ENCODE results near the gene STK32B. TPM values are rescaled to one million over a fixed set of nuclear protein-coding genes. Genes with fewer than 3 reads are reported as not detected.

STK32B gene
- total and polyA plus RNA-seq, 8 donors: 0.61 to 5.5 (median 3.1) TPM

GRCh38 chr4:5517372-5517771 lies 466.1 kb downstream of the STK32B start:
- Histone ChIP-seq H3K4me3 (no peak overlapping the region), H3K27ac (no peak overlapping the region), H3K4me1 (no peaks in the 10 kb centered on the region), H3K27me3 (no peaks in the 10 kb centered on the region), H3K36me3 (no peaks in the 10 kb centered on the region), H3K9me3 (no peaks in the 10 kb centered on the region)
- no peak for DNase-seq
- WGBS, 5 donors: 63 to 90% (median 84%) methylated on average over 4 of the region's 4 CpGs
- intact Hi-C loops (cut with DNase I; ENCODE audit: low total_unique reads): no loop called here
- TF ChIP-seq CTCF (IDR thresholded peaks at IDR 0.05) (no peak), POLR2A (IDR thresholded peaks at IDR 0.05) (no peak), POLR2AphosphoS5 (IDR thresholded peaks at IDR 0.05) (no peak), EP300 (IDR thresholded peaks at IDR 0.05) (no peak)

GRCh38 chr4:5524446-5525299 lies 473.4 kb downstream of the STK32B start:
- Histone ChIP-seq H3K4me3 (no peak overlapping the region), H3K27me3 (no peaks in the 10 kb centered on the region), H3K27ac (no peak overlapping the region), H3K4me1 (peaks cover 0 to 6% (median 0%) of the 10 kb centered on the region in 4 donors), H3K9me3 (no peaks in the 10 kb centered on the region), H3K36me3 (peaks cover 0 to 1% (median under 1%) of the 10 kb centered on the region in 4 donors)
- intact Hi-C loops (cut with DNase I; ENCODE audit: low total_unique reads): no loop called here
- WGBS, 5 donors: 55 to 66% (median 63%) methylated on average over 5 of the region's 5 CpGs
- TF ChIP-seq CTCF (IDR thresholded peaks at IDR 0.05) (no peak), POLR2AphosphoS5 (IDR thresholded peaks at IDR 0.05) (no peak), POLR2A (IDR thresholded peaks at IDR 0.05) (no peak), EP300 (IDR thresholded peaks at IDR 0.05) (no peak)
- DNase-seq: peak in 1 of 2 donors; percentile 77

GRCh38 chr4:5526080-5526846 lies 475.0 kb downstream of the STK32B start:
- DNase-seq: no peak
- 62 to 76% (median 69%) methylated on average over 3 of the region's 3 CpGs for WGBS, 5 donors
- TF ChIP-seq EP300 (IDR thresholded peaks at IDR 0.05): no peak
- TF ChIP-seq POLR2AphosphoS5 (IDR thresholded peaks at IDR 0.05): no peak
- no peak for TF ChIP-seq POLR2A (IDR thresholded peaks at IDR 0.05)
- no peak overlapping the region for H3K4me3 ChIP-seq
- H3K27me3 ChIP-seq: no peaks in the 10 kb centered on the region
- H3K36me3 ChIP-seq: peaks cover 0 to 17% (median 8%) of the 10 kb centered on the region in 4 donors
- H3K4me1 ChIP-seq: peaks cover 0 to 6% (median 0%) of the 10 kb centered on the region in 4 donors
- H3K9me3 ChIP-seq: no peaks in the 10 kb centered on the region
- intact Hi-C loops (cut with DNase I; ENCODE audit: low total_unique reads): no loop called here
- H3K27ac ChIP-seq: no peak overlapping the region

- intact Hi-C loops (cut with DNase I; ENCODE audit: low total_unique reads): no loop called here
- Histone ChIP-seq H3K9me3 (no peaks in the 10 kb centered on the region), H3K4me3 (no peak overlapping the region), H3K27me3 (no peaks in the 10 kb centered on the region), H3K27ac (no peak overlapping the region), H3K36me3 (peaks cover 0 to 20% (median 9%) of the 10 kb centered on the region in 4 donors), H3K4me1 (peaks cover 0 to 6% (median 0%) of the 10 kb centered on the region in 4 donors)
- whole genome bisulfite sequencing, 5 donors: 18 to 55% (median 30%) methylated on average over 3 of the region's 3 CpGs
- no peak for DNase-seq
- no peak for TF ChIP-seq EP300 (IDR thresholded peaks at IDR 0.05)
- TF ChIP-seq CTCF (IDR thresholded peaks at IDR 0.05): no peak
- no peak for TF ChIP-seq POLR2AphosphoS5 (IDR thresholded peaks at IDR 0.05)
- TF ChIP-seq POLR2A (IDR thresholded peaks at IDR 0.05): no peak
Observed at GRCh38 chr4:5527211-5527610, 475.9 kb downstream of the STK32B start.

All from stomach (tissue), 9 donors.